Posterior vena cava (tissue), 2 donors: ENCODE measurements around the gene GSG1. TPM values are rescaled to one million over a fixed set of nuclear protein-coding genes. Genes with fewer than 3 reads are reported as not detected.

Source experiments
- DNase-seq: peaks from one replicate; pipeline ENCODE4 v3.0.0-alpha.2; 2020; ENCODE audit warnings: low spot score
- intact Hi-C, 2 donors: fragments of 100-400 bp; cut with DNase I; formaldehyde crosslinking; loops; one replicate each; pipeline versions ENCODE4 v1.14.1 to v1.14.2; 2022 to 2023
- total RNA-seq, 2 donors: library from RNA; stranded (reverse); fragmentation: NEBNext Ultra II Directional; extraction: Animal tissue kit (Norgen Biotek cat#: 25700); gene quantifications; one replicate each; pipeline ENCODE4 v1.2.1, GENCODE V29; 2021
- donor health status: DM: yes; HTN: yes; CAD: no.
- donor health status: DM: yes; HTN: yes; CAD: no.

Gene GSG1
- total RNA-seq, 2 donors from 2014 or later: not detected

DNA sequence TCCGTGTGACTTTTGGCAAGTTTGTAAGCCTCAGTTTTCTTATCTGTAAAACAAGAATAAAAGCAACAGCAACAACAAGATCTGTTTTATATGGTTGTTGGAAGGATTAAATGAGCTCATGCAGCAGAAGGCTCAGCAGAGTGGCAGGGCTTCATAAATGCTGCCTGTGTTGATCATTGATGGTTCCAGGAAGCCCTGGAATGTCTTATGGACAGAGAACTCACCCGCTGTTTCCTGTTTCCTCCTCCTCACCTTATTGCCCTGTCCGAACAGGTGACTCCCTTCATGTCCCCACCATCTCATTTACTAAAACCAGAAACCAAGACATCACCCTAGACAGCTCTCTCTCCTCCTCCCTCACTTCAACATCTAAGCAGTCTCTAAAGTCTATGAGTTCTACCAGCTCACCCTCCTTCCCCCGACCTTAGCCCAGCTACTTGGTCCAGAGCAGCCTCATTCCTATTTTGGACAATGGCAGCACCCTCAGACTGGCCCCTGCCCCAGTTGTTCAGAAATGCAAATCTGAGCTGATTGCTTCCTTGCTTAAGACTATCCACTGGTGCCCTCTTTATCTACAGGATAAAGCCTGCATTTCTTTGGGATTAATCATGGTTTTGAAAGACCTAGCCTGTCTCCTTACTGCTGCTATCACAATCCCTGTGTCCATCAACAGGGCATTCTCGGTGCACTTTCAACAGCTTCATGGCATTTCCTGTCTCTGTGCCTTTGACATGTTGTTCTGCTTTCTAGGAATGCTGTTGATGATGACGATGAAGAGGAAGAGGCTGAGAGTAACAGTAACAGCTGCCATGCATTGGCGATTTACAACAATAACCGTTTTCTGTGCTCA is 21.4 kb upstream of the GSG1 start:
- DNase-seq: no peak
- intact Hi-C loops: no loop called here

- intact Hi-C loops: no loop called here
- no peak for DNase-seq
Measured at GRCh38 chr12:13121568-13121967, 18.1 kb upstream of the GSG1 start.

DNA sequence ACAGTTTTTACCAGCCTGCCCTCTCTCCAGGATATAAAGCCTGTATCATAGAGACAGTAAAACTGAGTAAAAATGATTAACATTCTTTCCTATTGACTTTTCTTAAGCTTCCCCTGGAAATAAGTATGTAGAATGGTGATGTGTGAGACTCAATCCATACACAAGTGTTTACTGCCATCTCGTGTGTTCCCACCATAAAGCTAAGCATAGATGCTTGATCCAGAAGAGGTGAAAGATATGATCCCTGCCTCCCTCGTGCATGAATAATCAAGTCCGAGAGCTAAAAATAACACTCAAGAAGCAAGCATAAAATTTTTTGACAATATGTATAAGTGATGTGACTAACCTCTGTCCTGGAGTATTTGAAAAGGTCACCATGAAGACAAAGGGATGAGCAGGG is 16.9 kb upstream of the GSG1 start:
- DNase-seq: no peak
- intact Hi-C loops: no loop called here

- intact Hi-C loops: no loop called here
- no peak for DNase-seq
Measured at GRCh38 chr12:13119826-13120225, 16.4 kb upstream of the GSG1 start.

DNA sequence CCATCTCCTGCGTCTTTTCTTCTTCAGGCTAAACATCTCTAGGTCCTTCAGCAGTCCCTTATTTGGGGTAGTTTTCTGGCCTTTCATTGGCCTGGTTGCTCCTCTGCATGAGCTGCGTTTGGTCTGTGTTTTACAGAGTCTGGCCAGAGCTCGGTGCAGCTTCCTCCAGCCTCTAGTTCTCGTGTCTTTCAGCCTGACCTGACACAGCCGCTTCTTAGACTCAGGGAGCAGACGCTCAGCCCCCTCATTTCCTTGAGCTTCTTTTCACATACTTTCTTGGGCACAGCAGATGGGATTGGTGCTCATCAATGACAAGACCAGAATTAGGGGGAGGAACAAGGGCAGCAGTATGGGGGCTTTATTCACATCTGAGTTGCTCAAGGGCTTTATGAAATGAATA is 13.6 kb upstream of the GSG1 start:
- intact Hi-C loops: no loop called here
- DNase-seq: no peak

GRCh38 chr12:13116259-13116658 is 12.8 kb upstream of the GSG1 start:
- no peak for DNase-seq
- intact Hi-C loops: no loop called here

DNA sequence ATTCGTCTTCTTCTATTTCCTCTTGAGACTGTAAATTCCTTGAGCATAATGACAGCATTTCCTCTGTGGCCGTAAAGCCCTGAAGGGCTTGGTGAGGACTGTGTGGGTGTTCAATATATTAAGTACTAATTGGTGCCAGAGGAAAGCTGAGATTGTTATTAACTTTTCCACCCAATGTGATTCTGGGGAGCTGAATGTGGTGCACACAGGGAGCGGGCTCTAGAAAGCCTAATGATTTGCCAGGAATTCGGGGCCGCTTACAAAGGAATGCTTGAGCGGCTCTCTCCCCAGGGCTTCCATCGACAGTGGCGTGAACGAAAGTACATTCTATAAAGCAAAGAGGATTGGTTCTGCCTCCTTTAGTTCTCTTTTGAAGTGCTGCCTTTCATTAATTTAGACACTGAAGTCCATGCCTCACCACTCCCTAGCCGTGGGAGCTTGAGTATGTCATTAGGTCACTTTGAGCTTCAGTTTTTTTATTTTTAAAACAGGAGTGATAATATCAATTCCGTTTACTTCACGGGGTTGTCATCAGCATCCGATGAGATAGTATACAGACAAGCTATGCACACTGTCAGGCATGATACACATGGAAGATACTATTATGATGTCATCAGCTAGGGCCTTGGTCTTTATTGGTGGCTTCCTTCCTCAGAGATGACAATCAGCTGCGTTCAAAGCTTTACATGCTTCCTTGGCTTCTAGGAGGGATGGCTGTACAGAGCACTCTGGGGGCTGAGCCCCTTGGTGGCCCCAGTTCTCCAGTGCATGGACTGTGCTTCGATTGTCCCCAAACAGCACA is 11.0 kb upstream of the GSG1 start:
- no peak for DNase-seq
- intact Hi-C loops: no loop called here

GRCh38 chr12:13112968-13113367 is 9.5 kb upstream of the GSG1 start:
- DNase-seq: no peak
- intact Hi-C loops: no loop called here

DNA sequence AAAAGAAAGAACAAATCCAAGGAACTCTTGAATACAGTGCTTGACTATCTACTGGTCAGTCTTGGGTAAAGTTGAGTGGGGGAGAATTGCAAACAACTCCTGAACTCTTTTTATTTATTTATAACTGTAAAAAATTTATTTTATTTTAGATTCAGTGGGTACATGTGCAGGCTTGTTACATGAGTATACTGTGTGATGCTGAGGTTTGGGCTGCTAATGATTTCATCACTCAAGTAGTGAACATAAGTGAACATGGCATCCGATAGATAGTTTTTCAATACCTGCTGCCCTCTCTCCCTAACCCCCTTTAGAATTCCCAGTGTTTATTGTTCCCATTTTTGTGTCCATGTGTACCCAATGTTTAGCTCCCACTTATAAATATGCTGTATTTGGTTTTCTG is 3.2 kb upstream of the GSG1 start:
- DNase-seq: no peak
- intact Hi-C loops: no loop called here

GRCh38 chr12:13105781-13106180 is 2.3 kb upstream of the GSG1 start:
- DNase-seq: no peak
- intact Hi-C loops: no loop called here

DNA sequence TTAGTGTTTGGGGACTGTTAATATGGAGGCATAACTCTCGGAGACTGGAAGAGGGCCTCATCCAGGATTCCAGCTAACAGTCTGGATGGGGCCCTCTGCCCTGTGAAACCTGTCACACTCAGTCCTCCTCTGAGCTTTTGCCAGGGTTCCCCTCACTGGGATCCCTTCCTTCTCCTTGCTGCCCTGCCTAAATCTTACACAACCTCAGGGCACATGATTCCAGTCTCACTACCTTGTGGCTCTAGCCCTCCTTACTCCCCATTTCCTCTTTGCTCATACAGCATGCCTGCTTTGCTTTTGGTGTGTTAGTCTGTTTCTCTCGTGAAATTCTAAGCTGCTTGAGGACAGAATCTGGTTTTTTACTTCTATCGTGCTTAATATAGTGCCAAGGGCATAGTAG is 942 bp upstream of the GSG1 start:
- intact Hi-C loops: no loop called here
- DNase-seq: no peak

DNA sequence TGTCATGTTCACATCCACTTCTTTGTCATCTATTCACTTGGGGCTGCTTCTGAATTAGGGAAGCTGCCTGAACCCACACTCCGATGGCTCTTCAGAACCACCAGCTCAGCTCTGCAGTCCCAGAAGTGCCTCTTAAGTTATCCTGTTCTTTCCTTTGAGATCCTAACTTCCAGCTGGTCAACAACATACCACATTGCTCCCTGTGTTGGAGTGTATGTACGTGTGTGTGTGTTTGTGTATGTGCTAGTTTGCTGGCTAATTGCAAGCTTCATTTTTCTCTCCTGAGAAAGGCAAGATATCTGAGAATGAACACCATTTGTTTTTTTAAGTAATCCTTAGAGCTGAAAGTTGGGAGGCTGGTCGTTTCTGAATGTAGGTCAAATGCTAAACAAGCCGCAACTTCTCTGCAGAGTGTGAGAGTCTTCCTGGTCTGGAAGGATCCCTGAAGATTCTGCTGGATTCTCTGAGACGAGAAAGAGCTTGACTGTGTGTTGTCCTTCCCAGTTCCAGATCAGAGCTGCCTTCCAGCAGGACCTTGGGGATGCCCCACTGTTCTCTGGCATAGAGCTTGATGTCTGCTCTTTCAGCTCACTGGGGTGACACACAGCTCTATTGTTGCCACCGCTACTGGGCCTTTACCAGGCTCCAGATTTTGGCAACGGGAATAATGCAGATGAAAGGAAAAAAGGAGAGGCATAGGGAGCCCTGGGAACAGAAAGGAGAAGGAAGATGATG is 839 bp downstream of the GSG1 start:
- intact Hi-C loops: no loop called here
- no peak for DNase-seq

GRCh38 chr12:13101821-13102375 is 1.6 kb downstream of the GSG1 start:
- DNase-seq: no peak
- intact Hi-C loops: no loop called here

- intact Hi-C loops: no loop called here
- peak; percentile 98 for DNase-seq
Measured at GRCh38 chr12:13100882-13101769, 2.3 kb downstream of the GSG1 start.

- intact Hi-C loops: no loop called here
- DNase-seq: no peak
Measured at GRCh38 chr12:13100605-13100881, 2.9 kb downstream of the GSG1 start.

- intact Hi-C loops: loop anchor here (5.0 kb wide), 1 partner anchor 102 kb away; no protein-coding TSS in a partner anchor
- DNase-seq: no peak
Measured at GRCh38 chr12:13099844-13100604, 3.4 kb downstream of the GSG1 start.

GRCh38 chr12:13099066-13099843 is 4.2 kb downstream of the GSG1 start:
- no peak for DNase-seq
- intact Hi-C loops: loop anchor here (5.0 kb wide), 1 partner anchor 103 kb away; no protein-coding TSS in a partner anchor
